ENCODE data around the gene HTATSF1.

DNA sequence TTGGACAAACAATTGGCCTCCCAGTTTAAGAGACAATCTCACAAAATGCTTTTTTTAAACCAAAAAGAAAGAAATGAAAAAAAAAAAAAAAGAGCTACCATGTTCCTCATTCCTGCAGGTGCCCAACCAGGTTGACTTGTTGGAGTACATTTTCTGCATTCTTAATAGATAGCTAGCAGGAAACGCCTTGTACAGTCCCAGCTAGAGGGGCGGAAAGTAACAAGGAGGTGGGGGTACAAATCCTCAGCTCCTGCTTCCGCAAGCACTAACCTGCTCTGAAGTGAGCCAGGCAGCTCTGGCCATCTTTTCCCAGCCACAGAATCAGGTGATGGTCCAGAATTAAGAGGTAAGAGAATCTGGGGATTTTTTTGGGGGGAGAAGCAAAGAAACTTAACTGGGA lies 34.6 kb downstream of the HTATSF1 start, which contains the start of gene VGLL1:
- TF ChIP-seq, protein P1, sequence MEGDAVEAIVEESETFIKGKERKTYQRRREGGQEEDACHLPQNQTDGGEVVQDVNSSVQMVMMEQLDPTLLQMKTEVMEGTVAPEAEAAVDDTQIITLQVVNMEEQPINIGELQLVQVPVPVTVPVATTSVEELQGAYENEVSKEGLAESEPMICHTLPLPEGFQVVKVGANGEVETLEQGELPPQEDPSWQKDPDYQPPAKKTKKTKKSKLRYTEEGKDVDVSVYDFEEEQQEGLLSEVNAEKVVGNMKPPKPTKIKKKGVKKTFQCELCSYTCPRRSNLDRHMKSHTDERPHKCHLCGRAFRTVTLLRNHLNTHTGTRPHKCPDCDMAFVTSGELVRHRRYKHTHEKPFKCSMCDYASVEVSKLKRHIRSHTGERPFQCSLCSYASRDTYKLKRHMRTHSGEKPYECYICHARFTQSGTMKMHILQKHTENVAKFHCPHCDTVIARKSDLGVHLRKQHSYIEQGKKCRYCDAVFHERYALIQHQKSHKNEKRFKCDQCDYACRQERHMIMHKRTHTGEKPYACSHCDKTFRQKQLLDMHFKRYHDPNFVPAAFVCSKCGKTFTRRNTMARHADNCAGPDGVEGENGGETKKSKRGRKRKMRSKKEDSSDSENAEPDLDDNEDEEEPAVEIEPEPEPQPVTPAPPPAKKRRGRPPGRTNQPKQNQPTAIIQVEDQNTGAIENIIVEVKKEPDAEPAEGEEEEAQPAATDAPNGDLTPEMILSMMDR (IDR thresholded peaks at IDR 0.05): no peak
- no peak for TF ChIP-seq POLR2A (IDR thresholded peaks at IDR 0.05)

Data from tibial nerve (tissue), 3 donors.